NOMO-1 treated with DMSO at 0.1 percent for 48 hours (cell line): ENCODE data around the gene CMPK1.

Source experiments
- DNase-seq: peaks from one replicate; lab custom pipeline; 2025; ENCODE audit not compliant: unreplicated experiment; lab: John Stamatoyannopoulos, UW

The CMPK1 gene

GRCh38 chr1:47393141-47393540, 59.6 kb downstream of the CMPK1 start:
- DNase-seq, result no peak

GRCh38 chr1:47395433-47395832, 61.8 kb downstream of the CMPK1 start:
- DNase-seq, result no peak

GRCh38 chr1:47396671-47397196, 63.1 kb downstream of the CMPK1 start:
- no peak for DNase-seq

GRCh38 chr1:47399138-47399845, 65.7 kb downstream of the CMPK1 start:
- no peak for DNase-seq

GRCh38 chr1:47399846-47400155, 66.2 kb downstream of the CMPK1 start:
- no peak for DNase-seq

GRCh38 chr1:47401761-47402160, 68.2 kb downstream of the CMPK1 start:
- no peak for DNase-seq

- no peak for DNase-seq
These were observed 69.0 kb downstream of the CMPK1 start for GRCh38 chr1:47402591-47402990.

GRCh38 chr1:47403321-47403910, 69.8 kb downstream of the CMPK1 start:
- DNase-seq, result no peak

- DNase-seq, result no peak
These were observed 72.1 kb downstream of the CMPK1 start for GRCh38 chr1:47405697-47406096.

GRCh38 chr1:47406966-47407365, 73.4 kb downstream of the CMPK1 start:
- no peak for DNase-seq

- no peak for DNase-seq
These were observed 73.9 kb downstream of the CMPK1 start for GRCh38 chr1:47407481-47407880.

- no peak for DNase-seq
These were observed 75.9 kb downstream of the CMPK1 start for GRCh38 chr1:47409311-47410067.

- no peak for DNase-seq
These were observed 76.5 kb downstream of the CMPK1 start for GRCh38 chr1:47410068-47410455.

- DNase-seq, result no peak
These were observed 77.8 kb downstream of the CMPK1 start for GRCh38 chr1:47411436-47411835.

GRCh38 chr1:47412437-47412836, 78.8 kb downstream of the CMPK1 start:
- DNase-seq, result no peak

GRCh38 chr1:47415728-47416318, 82.2 kb downstream of the CMPK1 start, which contains the start of gene FOXE3:
Gene FOXE3, plus strand, starts transcription at chr1:47416285. Its CDS starts 31 bp downstream, at chr1:47416316.
- DNase-seq, result no peak

GRCh38 chr1:47416319-47417169, 83.0 kb downstream of the CMPK1 start:
- no peak for DNase-seq

- DNase-seq, result no peak
These were observed 83.8 kb downstream of the CMPK1 start for GRCh38 chr1:47417170-47418044.

GRCh38 chr1:47418122-47418521, 84.5 kb downstream of the CMPK1 start:
- no peak for DNase-seq
